ENCODE measurements around the gene DCBLD2. TPM values are rescaled to one million over a fixed set of nuclear protein-coding genes. Genes with fewer than 3 reads are reported as not detected.
A peak's percentile ranks its signal among the peaks of the same experiment; 100 is the strongest.

DCBLD2 gene
- total RNA-seq, 2 experiments from 2014 or later, result 11.9 to 12.0 TPM

- POLR2A ChIA-PET, result interaction anchor here (0.6 to 2.4 kb wide), 16 partner anchors 9 to 1831 kb away, joined by 3 to 12 read pairs (median 4); no protein-coding TSS in a partner anchor
- peak overlapping the region; percentile 33 for H3K27ac ChIP-seq (ENCODE audit: low read depth, low read length, poor library complexity, severe bottlenecking)
- no peaks in the 10 kb centered on the region for H4K20me1 ChIP-seq (ENCODE audit: insufficient read depth, low read length)
- H3K36me3 ChIP-seq (ENCODE audit: insufficient read depth, low read length), result no peaks in the 10 kb centered on the region
- no peaks in the 10 kb centered on the region for H3K9me2 ChIP-seq (ENCODE audit: insufficient read depth, low read length)
- TF ChIP-seq CTCF (conservative IDR thresholded peaks at IDR 0.05; ENCODE audit: low read length), result no peak
- no peak for TF ChIP-seq EZH2phosphoT487 (IDR thresholded peaks at IDR 0.05; ENCODE audit: borderline replicate concordance, low read depth, low read length)
- DNase-seq (ENCODE audit: low spot score), result peak; percentile 13
- peaks cover 21% of the 10 kb centered on the region for H3K4me1 ChIP-seq (ENCODE audit: insufficient read depth, low read length, poor library complexity, severe bottlenecking)
- H3K4me3 ChIP-seq (ENCODE audit: low read depth, low read length, poor library complexity, severe bottlenecking), result peak overlapping the region; percentile 90
- H3K79me2 ChIP-seq (ENCODE audit: insufficient read depth, low read depth, low read length), result no peaks in the 10 kb centered on the region
- no peaks in the 10 kb centered on the region for H3K9me3 ChIP-seq (ENCODE audit: low read length)
- peak overlapping the region; percentile 73 for H3K4me2 ChIP-seq (ENCODE audit: low read length)
- CTCF ChIA-PET (ENCODE audit: unreplicated experiment), result no interaction called here
- H2AFZ ChIP-seq (ENCODE audit: low read length), result peak overlapping the region; percentile 98
- TSS peak; percentile 96 for BruUV-seq (replicated peaks)
- intact Hi-C loops (cut with micrococcal nuclease; ENCODE audit: unreplicated experiment), result loop anchor here (5.0 to 10.0 kb wide), 3 partner anchors 80 to 308 kb away; partner anchors contain the start of gene CPOX
Observed at GRCh38 chr3:98902351-98902740, 851 bp upstream of the DCBLD2 start.

GRCh38 chr3:98901119-98901391, 440 bp downstream of the DCBLD2 start:
- no peak overlapping the region for H3K27ac ChIP-seq (ENCODE audit: low read depth, low read length, poor library complexity, severe bottlenecking)
- TF ChIP-seq CTCF (conservative IDR thresholded peaks at IDR 0.05; ENCODE audit: low read length) (no peak), EZH2phosphoT487 (IDR thresholded peaks at IDR 0.05; ENCODE audit: borderline replicate concordance, low read depth, low read length) (no peak)
- no peaks in the 10 kb centered on the region for H4K20me1 ChIP-seq (ENCODE audit: insufficient read depth, low read length)
- ChIA-PET POLR2A (interaction anchor here (0.7 to 2.4 kb wide), 13 partner anchors 8 to 364 kb away, joined by 3 to 12 read pairs (median 5); no protein-coding TSS in a partner anchor), CTCF (ENCODE audit: unreplicated experiment) (no interaction called here)
- no TSS peak for BruUV-seq (replicated peaks)
- intact Hi-C loops (cut with micrococcal nuclease; ENCODE audit: unreplicated experiment), result loop anchor here (5.0 to 10.0 kb wide), 3 partner anchors 79 to 306 kb away; partner anchors contain the start of gene CPOX
- H3K9me3 ChIP-seq (ENCODE audit: low read length), result no peaks in the 10 kb centered on the region
- no peaks in the 10 kb centered on the region for H3K36me3 ChIP-seq (ENCODE audit: insufficient read depth, low read length)
- no peaks in the 10 kb centered on the region for H3K9me2 ChIP-seq (ENCODE audit: insufficient read depth, low read length)
- no peaks in the 10 kb centered on the region for H3K79me2 ChIP-seq (ENCODE audit: insufficient read depth, low read depth, low read length)
- H3K4me2 ChIP-seq (ENCODE audit: low read length), result peak overlapping the region; percentile 91
- peak overlapping the region; percentile 90 for H3K4me3 ChIP-seq (ENCODE audit: low read depth, low read length, poor library complexity, severe bottlenecking)
- H3K4me1 ChIP-seq (ENCODE audit: insufficient read depth, low read length, poor library complexity, severe bottlenecking), result peaks cover 21% of the 10 kb centered on the region
- DNase-seq (ENCODE audit: low spot score), result no peak
- H2AFZ ChIP-seq (ENCODE audit: low read length), result peak overlapping the region; percentile 74

GRCh38 chr3:98900265-98901118, 1.0 kb downstream of the DCBLD2 start:
- Histone ChIP-seq H3K4me1 (ENCODE audit: insufficient read depth, low read length, poor library complexity, severe bottlenecking) (peaks cover 21% of the 10 kb centered on the region), H4K20me1 (ENCODE audit: insufficient read depth, low read length) (no peaks in the 10 kb centered on the region), H3K4me3 (ENCODE audit: low read depth, low read length, poor library complexity, severe bottlenecking) (peak overlapping the region; percentile 90), H3K27ac (ENCODE audit: low read depth, low read length, poor library complexity, severe bottlenecking) (no peak overlapping the region), H2AFZ (ENCODE audit: low read length) (peak overlapping the region; percentile 74), H3K4me2 (ENCODE audit: low read length) (peak overlapping the region; percentile 91), H3K9me2 (ENCODE audit: insufficient read depth, low read length) (no peaks in the 10 kb centered on the region), H3K9me3 (ENCODE audit: low read length) (no peaks in the 10 kb centered on the region), H3K36me3 (ENCODE audit: insufficient read depth, low read length) (no peaks in the 10 kb centered on the region), H3K79me2 (ENCODE audit: insufficient read depth, low read depth, low read length) (no peaks in the 10 kb centered on the region)
- intact Hi-C loops (cut with micrococcal nuclease; ENCODE audit: unreplicated experiment), result loop anchor here (5.0 to 10.0 kb wide), 3 partner anchors 78 to 306 kb away; partner anchors contain the start of gene CPOX
- peak; percentile 48 for DNase-seq (ENCODE audit: low spot score)
- TF ChIP-seq CTCF (conservative IDR thresholded peaks at IDR 0.05; ENCODE audit: low read length), result no peak
- no peak for TF ChIP-seq EZH2phosphoT487 (IDR thresholded peaks at IDR 0.05; ENCODE audit: borderline replicate concordance, low read depth, low read length)
- CTCF ChIA-PET (ENCODE audit: unreplicated experiment), result no interaction called here
- POLR2A ChIA-PET, result interaction anchor here (0.6 to 2.3 kb wide), 8 partner anchors 8 to 649 kb away, joined by 3 to 10 read pairs (median 3); no protein-coding TSS in a partner anchor
- BruUV-seq (replicated peaks), result no TSS peak

Measured in OCI-LY7 (cell line).